OCI-M2 (cell line): ENCODE results near the gene DBNDD1.

Experiments
- DNase-seq: peaks from one replicate; lab custom pipeline; 2025; ENCODE audit not compliant: unreplicated experiment; lab: John Stamatoyannopoulos, UW

Gene DBNDD1

GRCh38 chr16:89965447-89966225 lies 53.6 kb downstream of the DBNDD1 start:
- no peak for DNase-seq

GRCh38 chr16:89964201-89964600 lies 55.1 kb downstream of the DBNDD1 start:
- no peak for DNase-seq

GRCh38 chr16:89962754-89963498 lies 56.3 kb downstream of the DBNDD1 start:
- DNase-seq: no peak

GRCh38 chr16:89961920-89962319 lies 57.3 kb downstream of the DBNDD1 start:
- DNase-seq: no peak

GRCh38 chr16:89960966-89961365 lies 58.3 kb downstream of the DBNDD1 start:
- DNase-seq: no peak

GRCh38 chr16:89958596-89958995 lies 60.7 kb downstream of the DBNDD1 start:
- DNase-seq: no peak

GRCh38 chr16:89958068-89958467 lies 61.2 kb downstream of the DBNDD1 start:
- no peak for DNase-seq

GRCh38 chr16:89957216-89957785 lies 62.0 kb downstream of the DBNDD1 start:
- DNase-seq: no peak

GRCh38 chr16:89956505-89957215 lies 62.6 kb downstream of the DBNDD1 start:
- no peak for DNase-seq

GRCh38 chr16:89955001-89955685 lies 64.1 kb downstream of the DBNDD1 start:
- DNase-seq: no peak
